SU-DHL-6 (cell line): Measurements from ENCODE around the gene ELL2.
A peak's percentile ranks its signal among the peaks of the same experiment; 100 is the strongest.

Experiments used
- H2AFZ ChIP-seq: fragments of 200-600 bp; sonication (generic); 2 replicates; pipeline ENCODE4 v1.6.1; 2014; ENCODE audit warnings: low read depth, mild to moderate bottlenecking, moderate library complexity, mixed read lengths, antibody characterized with exemption, low read length; ENCODE audit not compliant: severe bottlenecking
- H3F3A ChIP-seq: fragments of 200-600 bp; shearing (Covaris generic); 2 replicates; pipeline ENCODE4 v1.6.0; 2016; ENCODE audit warnings: antibody characterized with exemption, mild to moderate bottlenecking; ENCODE audit not compliant: insufficient read depth
- H3K27ac ChIP-seq: fragments of 200-600 bp; sonication (generic); 2 replicates; pipeline ENCODE4 v1.5.1; 2016; ENCODE audit warnings: low read depth, mild to moderate bottlenecking, low read length, moderate library complexity, mixed read lengths
- H3K27me3 ChIP-seq: fragments of 200-600 bp; sonication (generic), shearing (Covaris generic); 2 replicates; pipeline ENCODE4 v1.6.0; 2014; ENCODE audit warnings: mild to moderate bottlenecking, low read length
- H3K36me3 ChIP-seq: fragments of 200-600 bp; sonication (generic); 2 replicates; pipeline ENCODE4 v1.6.1; 2014; ENCODE audit warnings: mild to moderate bottlenecking, low read length, mixed read lengths
- H3K4me2 ChIP-seq: fragments of 300-600, 200-600 bp; shearing (Covaris generic), sonication (generic); 2 replicates; pipeline ENCODE4 v1.6.0; 2014; ENCODE audit warnings: low read length, low read depth, mild to moderate bottlenecking; ENCODE audit not compliant: poor library complexity, severe bottlenecking
- H3K4me3 ChIP-seq: fragments of 200-600 bp; sonication (generic); 2 replicates; pipeline ENCODE4 v1.5.1; 2014; ENCODE audit warnings: antibody characterized with exemption, low read length, mild to moderate bottlenecking, mixed read lengths; ENCODE audit not compliant: insufficient read depth, poor library complexity, severe bottlenecking
- H3K79me2 ChIP-seq: fragments of 200-600 bp; sonication (generic); 2 replicates; pipeline ENCODE4 v1.6.1; 2014; ENCODE audit warnings: mild to moderate bottlenecking, low read length, moderate library complexity; ENCODE audit not compliant: insufficient read depth
- H3K9ac ChIP-seq: fragments of 200-600 bp; sonication (generic); 2 replicates; pipeline ENCODE4 v1.7.0; 2014; ENCODE audit warnings: mild to moderate bottlenecking, low read length
- H3K9me2 ChIP-seq: fragments of 200-600 bp; sonication (generic); replicated peaks from 2 replicates; pipeline ENCODE4 v1.6.1; 2014; ENCODE audit warnings: low read length; ENCODE audit not compliant: insufficient read depth
- H3K9me3 ChIP-seq: fragments of 200-600 bp; sonication (generic); 2 replicates; pipeline ENCODE4 v1.6.1; 2014; ENCODE audit warnings: low read length, mixed read lengths; ENCODE audit not compliant: insufficient read depth
- H4K20me1 ChIP-seq: fragments of 200-600 bp; sonication (generic); 2 replicates; pipeline ENCODE4 v1.6.1; 2014; ENCODE audit warnings: low read depth, mild to moderate bottlenecking, antibody characterized with exemption, low read length, moderate library complexity, mixed read lengths
- CTCF ChIP-seq: fragments of 200-600 bp; sonication (generic); IDR thresholded peaks from one replicate; pipeline ENCODE4 v1.5.1; 2017; ENCODE audit warnings: antibody characterized with exemption, mild to moderate bottlenecking, low read length, moderate library complexity; ENCODE audit not compliant: insufficient read depth, poor library complexity, severe bottlenecking
- EZH2phosphoT487 ChIP-seq: fragments of 200-600 bp; sonication (generic), shearing (Covaris generic); conservative IDR thresholded peaks from 2 replicates; pipeline ENCODE4 v1.6.1; 2018; ENCODE audit warnings: mild to moderate bottlenecking, antibody characterized with exemption, low read length, moderate library complexity, mixed read lengths

The ELL2 gene

GRCh38 chr5:95960667-95961616 is 709 bp downstream of the ELL2 start:
- Histone ChIP-seq H3K36me3 (no peaks in the 10 kb centered on the region), H3K4me3 (peak overlapping the region; percentile 57), H3K9me2 (no peaks in the 10 kb centered on the region), H4K20me1 (no peaks in the 10 kb centered on the region), H2AFZ (peak overlapping the region; percentile 95), H3K79me2 (no peaks in the 10 kb centered on the region), H3K9ac (peak overlapping the region; percentile 63), H3K27me3 (no peaks in the 10 kb centered on the region), H3K9me3 (no peaks in the 10 kb centered on the region), H3F3A (no peaks in the 10 kb centered on the region), H3K27ac (no peak overlapping the region; the same call in 1 of the 2 replicates), H3K4me2 (peak overlapping the region; percentile 62)
- peak; percentile 70 for TF ChIP-seq CTCF
- no peak for TF ChIP-seq EZH2phosphoT487

GRCh38 chr5:95959888-95960666 is 1.6 kb downstream of the ELL2 start:
- TF ChIP-seq EZH2phosphoT487 (no peak), CTCF (no peak)
- Histone ChIP-seq H3K4me2 (peak overlapping the region; percentile 62), H3K27ac (no peak overlapping the region), H4K20me1 (no peaks in the 10 kb centered on the region), H3K27me3 (no peaks in the 10 kb centered on the region), H3K4me3 (no peak overlapping the region), H3K79me2 (no peaks in the 10 kb centered on the region), H3K36me3 (no peaks in the 10 kb centered on the region), H3F3A (no peaks in the 10 kb centered on the region), H3K9me2 (no peaks in the 10 kb centered on the region), H2AFZ (no peak overlapping the region), H3K9me3 (no peaks in the 10 kb centered on the region), H3K9ac (no peak overlapping the region)

- H3K4me3 ChIP-seq, result no peak overlapping the region
- H3K79me2 ChIP-seq, result no peaks in the 10 kb centered on the region
- TF ChIP-seq EZH2phosphoT487 (no peak), CTCF (no peak)
- H3K27me3 ChIP-seq, result no peaks in the 10 kb centered on the region
- no peaks in the 10 kb centered on the region for H3K9me2 ChIP-seq
- H3F3A ChIP-seq, result no peaks in the 10 kb centered on the region
- H4K20me1 ChIP-seq, result no peaks in the 10 kb centered on the region
- H2AFZ ChIP-seq, result no peak overlapping the region
- no peaks in the 10 kb centered on the region for H3K9me3 ChIP-seq
- no peak overlapping the region for H3K9ac ChIP-seq
- no peaks in the 10 kb centered on the region for H3K36me3 ChIP-seq
- no peak overlapping the region for H3K27ac ChIP-seq
- H3K4me2 ChIP-seq, result no peak overlapping the region
Observed at GRCh38 chr5:95959051-95959887, 2.4 kb downstream of the ELL2 start.
